GM19438 (cell line): ENCODE measurements around the gene FAF2.
A peak's percentile ranks its signal among the peaks of the same experiment; 100 is the strongest.
"Not testable (repeated sequence)": the region's sequence is repeated elsewhere in the genome, so short reads cannot be mapped to it uniquely, and the experiment has no call there.

Source experiments
- ATAC-seq: cut with Tn5 transposase; IDR thresholded peaks from one replicate; pipeline ENCODE4 v1.9.1; 2021; ENCODE audit warnings: low read depth; ENCODE audit not compliant: unreplicated experiment

The FAF2 gene

GRCh38 chr5:176541338-176542134 is 93.4 kb downstream of the FAF2 start:
- no peak for ATAC-seq

DNA sequence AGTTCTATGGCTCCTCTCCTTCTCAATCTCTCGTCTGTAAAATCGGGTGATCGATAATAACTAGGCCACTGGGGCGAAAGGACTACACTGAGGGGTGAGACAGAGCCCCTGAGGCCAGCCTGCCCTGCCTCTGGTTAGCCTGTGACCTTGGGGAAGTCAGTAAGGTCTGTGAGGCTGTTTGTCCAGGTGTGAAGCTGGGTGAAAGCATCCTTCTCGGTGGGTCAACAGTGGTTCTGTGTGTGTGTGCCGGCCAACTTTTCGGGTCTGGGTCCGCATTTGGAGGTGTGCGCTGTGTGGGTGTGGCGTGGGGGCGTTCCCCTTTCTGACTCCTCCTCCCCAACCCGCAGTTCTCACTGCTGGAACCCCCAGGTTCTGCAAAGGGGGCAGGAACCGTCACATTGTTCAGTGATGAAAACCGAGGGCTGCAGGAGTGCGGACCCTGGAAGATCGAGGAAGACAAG is 94.0 kb downstream of the FAF2 start:
- no peak for ATAC-seq

DNA sequence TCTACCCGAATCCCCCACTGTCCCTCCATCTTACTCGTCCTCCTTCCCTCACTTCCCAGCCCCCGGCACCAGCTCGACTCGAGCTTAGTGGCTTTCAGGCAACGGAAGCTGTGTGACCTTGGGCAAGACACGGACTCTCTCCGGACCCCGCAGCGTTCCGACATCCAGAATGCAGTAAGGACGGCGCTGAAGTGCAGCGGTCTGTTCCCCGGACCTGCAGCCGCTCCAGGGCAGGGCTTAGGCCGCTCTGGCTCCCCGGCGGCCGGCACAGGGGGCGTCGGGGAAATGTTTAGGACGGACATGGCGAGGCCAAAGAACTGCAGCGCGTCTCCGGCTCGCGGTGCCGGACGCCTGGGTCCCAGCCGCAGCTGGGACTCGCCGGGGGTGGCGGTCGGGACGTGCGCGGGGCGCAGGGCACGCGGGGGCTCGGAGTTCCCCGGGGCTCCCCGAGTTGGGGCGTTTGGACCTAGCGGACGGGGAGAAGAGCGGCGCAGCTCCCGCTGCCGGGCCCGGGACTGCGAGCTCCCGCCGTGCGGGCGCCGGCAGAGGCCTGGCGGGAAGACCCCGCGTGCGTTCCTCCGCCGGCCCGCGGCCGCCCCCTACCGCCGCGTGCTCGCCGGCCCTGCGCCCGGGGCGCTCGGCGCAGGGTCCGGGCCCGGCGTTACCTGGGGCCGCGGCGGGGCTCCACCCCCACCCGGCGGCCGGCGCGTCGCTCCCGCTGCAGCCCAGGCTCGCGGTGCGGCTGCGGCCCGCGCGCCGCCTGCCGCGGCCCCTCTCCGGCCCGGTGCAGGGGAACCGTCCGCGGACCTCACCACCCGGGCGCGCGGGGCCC is 94.6 kb downstream of the FAF2 start:
- peak; percentile 44 for ATAC-seq

- ATAC-seq = peak; percentile 73
These were observed 95.4 kb downstream of the FAF2 start for GRCh38 chr5:176543428-176544182.

DNA sequence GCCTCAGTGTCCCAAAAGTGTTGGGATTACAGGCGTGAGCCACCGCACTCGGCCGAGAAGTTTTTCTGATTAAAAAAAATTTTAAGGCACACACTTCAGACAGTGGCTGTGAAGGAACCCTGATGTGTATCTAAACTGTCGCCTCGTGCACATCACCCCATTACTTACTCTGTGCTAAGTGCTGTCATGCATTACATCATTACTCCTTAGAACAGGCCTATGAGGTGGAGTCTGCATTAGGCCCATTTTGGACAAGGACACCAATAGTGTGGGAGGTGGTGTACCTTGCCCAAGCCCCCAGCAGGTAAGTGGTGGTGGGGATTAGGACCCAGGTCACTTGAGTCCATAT is 97.2 kb downstream of the FAF2 start:
- ATAC-seq = no peak

- no peak for ATAC-seq
These were observed 97.7 kb downstream of the FAF2 start for GRCh38 chr5:176545737-176546509.

- ATAC-seq = no peak
These were observed 99.6 kb downstream of the FAF2 start for GRCh38 chr5:176547802-176548201.

- no peak for ATAC-seq
These were observed 100.8 kb downstream of the FAF2 start, which contains the start of gene CDHR2 for GRCh38 chr5:176548967-176549444. Gene CDHR2, plus strand, starts transcription at chr5:176549342. Its CDS starts 16,011 bp downstream, at chr5:176565353.

DNA sequence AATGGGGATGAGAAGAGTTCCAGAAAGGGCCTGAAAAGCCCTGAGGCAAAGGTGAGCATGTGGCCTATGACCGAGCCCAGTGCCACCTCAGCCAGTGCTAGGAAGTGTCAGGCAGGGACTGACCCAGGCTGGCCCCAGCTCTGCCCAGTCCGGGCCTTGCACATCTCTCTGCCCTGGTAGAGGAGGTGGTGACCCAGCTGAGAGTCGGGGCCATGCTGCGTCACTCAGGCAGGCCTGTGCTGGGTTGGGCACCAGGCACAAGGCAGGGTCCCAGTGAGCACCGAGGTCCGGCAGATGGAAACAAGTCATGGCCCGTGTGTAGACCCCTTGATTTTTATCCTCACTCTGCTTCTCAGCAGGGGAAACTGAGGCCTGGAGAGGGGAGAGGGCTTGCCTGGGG is 101.7 kb downstream of the FAF2 start:
- ATAC-seq = no peak

GRCh38 chr5:176550275-176550831 is 102.2 kb downstream of the FAF2 start:
- no peak for ATAC-seq

DNA sequence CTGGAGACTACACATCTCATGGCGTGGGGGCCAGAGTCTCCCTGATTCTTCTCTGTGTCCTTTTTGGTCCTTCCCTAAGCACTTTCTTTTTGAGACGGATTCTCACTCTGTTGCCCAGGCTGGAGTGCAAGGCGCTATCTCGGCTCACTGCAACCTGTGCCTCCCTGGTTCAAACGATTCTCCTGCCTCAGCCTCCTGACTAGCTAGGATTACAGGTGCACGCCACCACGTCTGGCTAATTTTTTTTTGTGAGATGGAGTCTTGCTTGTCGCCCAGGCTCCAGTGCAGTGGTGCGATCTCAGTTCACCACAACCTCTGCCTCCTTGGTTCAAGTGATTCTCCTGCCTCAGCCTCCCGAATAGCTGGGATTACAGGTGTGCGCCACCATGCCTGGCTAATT is 102.8 kb downstream of the FAF2 start:
- ATAC-seq = not testable (repeated sequence)

GRCh38 chr5:176552332-176552869 is 104.2 kb downstream of the FAF2 start:
- ATAC-seq = no peak

GRCh38 chr5:176553260-176554085 is 105.3 kb downstream of the FAF2 start:
- ATAC-seq = no peak

- ATAC-seq = no peak
These were observed 109.7 kb downstream of the FAF2 start for GRCh38 chr5:176557846-176558245.
